Measurements from ENCODE around the gene SHB.

- TF ChIP-seq EZH2 (IDR thresholded peaks at IDR 0.05; ENCODE audit: borderline replicate concordance, low read length): no peak
- TF ChIP-seq, protein P1, sequence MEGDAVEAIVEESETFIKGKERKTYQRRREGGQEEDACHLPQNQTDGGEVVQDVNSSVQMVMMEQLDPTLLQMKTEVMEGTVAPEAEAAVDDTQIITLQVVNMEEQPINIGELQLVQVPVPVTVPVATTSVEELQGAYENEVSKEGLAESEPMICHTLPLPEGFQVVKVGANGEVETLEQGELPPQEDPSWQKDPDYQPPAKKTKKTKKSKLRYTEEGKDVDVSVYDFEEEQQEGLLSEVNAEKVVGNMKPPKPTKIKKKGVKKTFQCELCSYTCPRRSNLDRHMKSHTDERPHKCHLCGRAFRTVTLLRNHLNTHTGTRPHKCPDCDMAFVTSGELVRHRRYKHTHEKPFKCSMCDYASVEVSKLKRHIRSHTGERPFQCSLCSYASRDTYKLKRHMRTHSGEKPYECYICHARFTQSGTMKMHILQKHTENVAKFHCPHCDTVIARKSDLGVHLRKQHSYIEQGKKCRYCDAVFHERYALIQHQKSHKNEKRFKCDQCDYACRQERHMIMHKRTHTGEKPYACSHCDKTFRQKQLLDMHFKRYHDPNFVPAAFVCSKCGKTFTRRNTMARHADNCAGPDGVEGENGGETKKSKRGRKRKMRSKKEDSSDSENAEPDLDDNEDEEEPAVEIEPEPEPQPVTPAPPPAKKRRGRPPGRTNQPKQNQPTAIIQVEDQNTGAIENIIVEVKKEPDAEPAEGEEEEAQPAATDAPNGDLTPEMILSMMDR (IDR thresholded peaks at IDR 0.05; ENCODE audit: low read length): no peak
These were observed 139.6 kb downstream of the SHB start for GRCh38 chr9:37929441-37929895.

Measured in OCI-LY1 (cell line).